Uterus (tissue), 4 donors: ENCODE data around the gene PROM1. TPM values are rescaled to one million over a fixed set of nuclear protein-coding genes. Genes with fewer than 3 reads are reported as not detected.

Experiments used
- DNase-seq, 2 donors: peaks; one replicate each; pipeline ENCODE4 v3.0.0-alpha.2; 2019 to 2020
- H3K27ac ChIP-seq, 2 donors: fragments of 200-600 bp; sonication (generic); 1 replicate in 1 of 2; 2 replicates in 1 of 2; pipeline ENCODE4 v1.5.1; 2016 to 2018
- H3K27me3 ChIP-seq, 2 donors: fragments of 200-600 bp; sonication (generic); one replicate each; pipeline ENCODE4 v1.5.1; 2018 to 2019; ENCODE audit warnings: control low read depth in 1 of 2
- H3K36me3 ChIP-seq, 2 donors: fragments of 200-600 bp; sonication (generic); one replicate each; pipeline ENCODE4 v1.5.1; 2019; ENCODE audit warnings: control low read depth in 1 of 2
- H3K4me1 ChIP-seq, 2 donors: fragments of 200-600 bp; sonication (generic); one replicate each; pipeline ENCODE4 v1.5.1; 2018 to 2019; ENCODE audit warnings: control low read depth in 1 of 2
- H3K4me3 ChIP-seq, 2 donors: fragments of 200-600 bp; sonication (generic); 1 replicate in 1 of 2; 2 replicates in 1 of 2; pipeline ENCODE4 v1.5.1; 2018 to 2019; ENCODE audit warnings: mild to moderate bottlenecking in 1 of 2
- H3K9me3 ChIP-seq, 2 donors: fragments of 200-600 bp; sonication (generic); one replicate each; pipeline ENCODE4 v1.5.1; 2019; ENCODE audit warnings: control low read depth in 1 of 2
- CTCF ChIP-seq, 4 experiments: fragments of 200-600 bp in 2 of 4; fragments of 450-650 bp in 2 of 4; sonication (generic) in 2 of 4; IDR thresholded peaks; one replicate each; pipeline ENCODE4 v1.5.1; 2016 to 2019; ENCODE audit warnings: antibody characterized with exemption in 4 of 4, mild to moderate bottlenecking in 2 of 4, moderate library complexity in 1 of 4
- POLR2A ChIP-seq, 2 donors: fragments of 450-650 bp; IDR thresholded peaks; one replicate each; pipeline ENCODE4 v1.6.1; 2016; ENCODE audit warnings: antibody characterized with exemption in 2 of 2, mild to moderate bottlenecking in 1 of 2, moderate library complexity in 1 of 2
- intact Hi-C: fragments of 100-400 bp; cut with DNase I; formaldehyde crosslinking; loops from one replicate; pipeline ENCODE4 v1.15.1; 2023; ENCODE audit warnings: low total_unique reads
- total RNA-seq, 4 donors: library from RNA; depleted of rRNA in 3 of 4; stranded (reverse); fragments of >200 nt in 3 of 4; gene quantifications; one replicate each; pipeline versions ENCODE4 v1.1.0 to v1.2.4, GENCODE V29; 2014 to 2023
- donor health status: DM: yes; HTN: yes; CAD: no.

Gene PROM1
- total RNA-seq, 4 donors from 2014 or later, result 0.18 to 24.6 (median 1.1) TPM

- Histone ChIP-seq H3K4me1 (no peaks in the 10 kb centered on the region), H3K9me3 (no peaks in the 10 kb centered on the region), H3K36me3 (no peaks in the 10 kb centered on the region), H3K4me3 (no peak overlapping the region), H3K27me3 (no peaks in the 10 kb centered on the region), H3K27ac (no peak overlapping the region)
- TF ChIP-seq CTCF (IDR thresholded peaks at IDR 0.05) (no peak), POLR2A (IDR thresholded peaks at IDR 0.05) (no peak)
- intact Hi-C loops, result no loop called here
- no peak for DNase-seq
Observed at GRCh38 chr4:16114546-16114945, 30.7 kb upstream of the PROM1 start.

- Histone ChIP-seq H3K9me3 (no peaks in the 10 kb centered on the region), H3K27me3 (no peaks in the 10 kb centered on the region), H3K36me3 (no peaks in the 10 kb centered on the region), H3K4me1 (no peaks in the 10 kb centered on the region), H3K4me3 (no peak overlapping the region), H3K27ac (no peak overlapping the region)
- intact Hi-C loops, result no loop called here
- DNase-seq, result no peak
- TF ChIP-seq POLR2A (IDR thresholded peaks at IDR 0.05), result no peak
- no peak for TF ChIP-seq CTCF (IDR thresholded peaks at IDR 0.05)
Observed at GRCh38 chr4:16113741-16114140, 29.9 kb upstream of the PROM1 start.

DNA sequence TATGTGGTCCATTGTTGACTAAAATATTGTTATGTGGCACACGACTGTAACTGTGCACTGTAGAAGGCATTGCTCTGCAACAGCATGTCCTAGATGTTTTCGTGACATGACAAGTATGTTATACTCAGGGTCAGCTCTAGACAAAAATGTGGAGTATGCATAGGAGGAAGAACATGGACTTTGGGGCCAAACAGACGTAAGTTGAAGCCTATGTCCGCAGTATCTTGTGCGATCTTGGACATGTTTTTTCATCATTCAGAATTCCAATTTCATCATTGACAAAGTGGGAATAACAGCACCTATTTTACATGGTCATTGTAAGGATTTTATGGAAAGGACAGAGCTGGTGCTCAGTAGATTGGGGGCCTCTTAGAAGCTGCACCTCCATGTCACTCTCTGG lies 27.7 kb upstream of the PROM1 start:
- H3K9me3 ChIP-seq, result no peaks in the 10 kb centered on the region
- no peaks in the 10 kb centered on the region for H3K27me3 ChIP-seq
- no peak for DNase-seq
- no peak overlapping the region for H3K27ac ChIP-seq
- no peaks in the 10 kb centered on the region for H3K4me1 ChIP-seq
- TF ChIP-seq POLR2A (IDR thresholded peaks at IDR 0.05), result no peak
- TF ChIP-seq CTCF (IDR thresholded peaks at IDR 0.05), result no peak
- no peak overlapping the region for H3K4me3 ChIP-seq
- H3K36me3 ChIP-seq, result no peaks in the 10 kb centered on the region
- intact Hi-C loops, result no loop called here

DNA sequence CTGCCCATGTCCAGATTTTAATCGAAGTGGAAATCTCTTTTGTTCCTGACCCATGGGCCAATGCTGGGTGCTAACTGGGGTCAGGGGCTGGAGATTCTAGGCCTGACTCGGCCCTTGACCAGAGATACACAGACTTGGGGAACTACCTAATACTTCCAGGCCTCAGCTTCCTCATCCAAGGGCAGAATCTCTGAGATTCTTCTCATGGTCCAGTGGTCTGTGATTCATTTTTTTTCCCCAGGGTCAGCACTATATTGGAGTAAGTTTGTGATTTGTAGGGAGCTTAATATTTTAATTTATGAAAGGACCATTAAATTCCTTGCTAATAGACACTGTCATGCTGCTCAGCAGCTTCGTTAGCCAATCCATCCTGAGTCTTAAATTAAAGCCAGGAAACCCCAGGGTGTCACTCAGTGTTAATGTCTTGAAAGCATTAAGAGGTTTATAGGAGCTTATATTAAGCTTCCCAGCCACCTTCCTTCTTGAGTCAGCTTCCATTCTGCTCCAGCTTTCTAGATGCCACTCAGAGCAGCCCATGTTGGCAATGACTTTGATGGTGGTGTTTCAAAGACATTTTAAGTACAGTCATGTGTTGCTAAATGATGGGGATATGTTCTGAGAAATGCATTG lies 27.0 kb upstream of the PROM1 start:
- H3K27ac ChIP-seq, result no peak overlapping the region
- no peak for TF ChIP-seq POLR2A (IDR thresholded peaks at IDR 0.05)
- no peak for TF ChIP-seq CTCF (IDR thresholded peaks at IDR 0.05)
- no peak for DNase-seq
- H3K27me3 ChIP-seq, result no peaks in the 10 kb centered on the region
- no peaks in the 10 kb centered on the region for H3K4me1 ChIP-seq
- intact Hi-C loops, result no loop called here
- H3K9me3 ChIP-seq, result no peaks in the 10 kb centered on the region
- H3K36me3 ChIP-seq, result no peaks in the 10 kb centered on the region
- H3K4me3 ChIP-seq, result no peak overlapping the region

DNA sequence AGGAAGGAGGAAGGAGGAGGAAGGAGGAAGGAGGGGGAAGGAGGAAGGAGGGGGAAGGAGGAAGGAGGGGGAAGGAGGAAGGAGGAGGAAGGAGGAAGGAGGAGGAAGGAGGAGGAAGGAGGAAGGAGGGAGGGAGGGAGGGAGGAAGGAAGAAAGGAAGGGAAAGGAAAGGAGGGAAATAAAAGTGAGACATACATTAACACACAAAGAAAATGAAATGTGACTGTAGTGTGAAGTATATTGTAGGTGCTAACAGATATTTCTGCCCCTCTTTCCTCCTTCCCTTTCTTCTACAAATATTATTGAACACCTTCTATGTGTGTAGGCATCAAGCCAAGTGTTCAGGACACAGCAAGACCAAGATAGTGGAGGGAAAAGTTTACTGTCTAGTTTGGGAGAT lies 26.4 kb upstream of the PROM1 start:
- DNase-seq, result no peak
- intact Hi-C loops, result no loop called here

More for the DNA sequence above, 26.4 kb upstream of the PROM1 start:
- no peaks in the 10 kb centered on the region for H3K36me3 ChIP-seq
- H3K4me1 ChIP-seq, result no peaks in the 10 kb centered on the region
- H3K4me3 ChIP-seq, result no peak overlapping the region
- H3K9me3 ChIP-seq, result no peaks in the 10 kb centered on the region
- H3K27ac ChIP-seq, result no peak overlapping the region
- no peaks in the 10 kb centered on the region for H3K27me3 ChIP-seq
- TF ChIP-seq POLR2A (IDR thresholded peaks at IDR 0.05), result no peak
- TF ChIP-seq CTCF (IDR thresholded peaks at IDR 0.05), result no peak
